ENCODE results near the gene PML.
"Not testable (repeated sequence)": the region's sequence is repeated elsewhere in the genome, so short reads cannot be mapped to it uniquely, and the experiment has no call there.

DNA sequence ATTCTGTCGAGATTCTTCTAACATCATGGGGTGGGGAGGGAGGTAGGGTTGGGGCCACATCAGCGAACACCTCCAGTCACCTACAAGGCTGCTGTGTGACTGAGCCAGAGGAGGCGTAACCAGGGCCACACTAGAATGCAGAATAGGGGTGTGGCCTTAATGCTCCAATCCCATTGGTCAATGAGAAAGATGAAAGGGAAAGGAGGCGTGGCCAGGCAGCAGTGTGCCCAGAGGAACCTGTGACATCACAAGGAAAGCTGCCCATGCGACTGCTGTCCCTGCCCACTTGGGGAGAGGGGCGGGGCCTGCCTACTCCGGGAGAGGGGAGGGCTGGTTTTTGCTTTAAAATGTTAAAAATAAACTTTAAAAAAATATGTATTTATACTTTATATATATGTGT is 87.9 kb downstream of the PML start, which contains the start of gene GOLGA6A:
- TF ChIP-seq, protein P1, sequence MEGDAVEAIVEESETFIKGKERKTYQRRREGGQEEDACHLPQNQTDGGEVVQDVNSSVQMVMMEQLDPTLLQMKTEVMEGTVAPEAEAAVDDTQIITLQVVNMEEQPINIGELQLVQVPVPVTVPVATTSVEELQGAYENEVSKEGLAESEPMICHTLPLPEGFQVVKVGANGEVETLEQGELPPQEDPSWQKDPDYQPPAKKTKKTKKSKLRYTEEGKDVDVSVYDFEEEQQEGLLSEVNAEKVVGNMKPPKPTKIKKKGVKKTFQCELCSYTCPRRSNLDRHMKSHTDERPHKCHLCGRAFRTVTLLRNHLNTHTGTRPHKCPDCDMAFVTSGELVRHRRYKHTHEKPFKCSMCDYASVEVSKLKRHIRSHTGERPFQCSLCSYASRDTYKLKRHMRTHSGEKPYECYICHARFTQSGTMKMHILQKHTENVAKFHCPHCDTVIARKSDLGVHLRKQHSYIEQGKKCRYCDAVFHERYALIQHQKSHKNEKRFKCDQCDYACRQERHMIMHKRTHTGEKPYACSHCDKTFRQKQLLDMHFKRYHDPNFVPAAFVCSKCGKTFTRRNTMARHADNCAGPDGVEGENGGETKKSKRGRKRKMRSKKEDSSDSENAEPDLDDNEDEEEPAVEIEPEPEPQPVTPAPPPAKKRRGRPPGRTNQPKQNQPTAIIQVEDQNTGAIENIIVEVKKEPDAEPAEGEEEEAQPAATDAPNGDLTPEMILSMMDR (tag by site-specific recombination; IDR thresholded peaks at IDR 0.05) = not testable (repeated sequence)
- TF ChIP-seq, protein P2, sequence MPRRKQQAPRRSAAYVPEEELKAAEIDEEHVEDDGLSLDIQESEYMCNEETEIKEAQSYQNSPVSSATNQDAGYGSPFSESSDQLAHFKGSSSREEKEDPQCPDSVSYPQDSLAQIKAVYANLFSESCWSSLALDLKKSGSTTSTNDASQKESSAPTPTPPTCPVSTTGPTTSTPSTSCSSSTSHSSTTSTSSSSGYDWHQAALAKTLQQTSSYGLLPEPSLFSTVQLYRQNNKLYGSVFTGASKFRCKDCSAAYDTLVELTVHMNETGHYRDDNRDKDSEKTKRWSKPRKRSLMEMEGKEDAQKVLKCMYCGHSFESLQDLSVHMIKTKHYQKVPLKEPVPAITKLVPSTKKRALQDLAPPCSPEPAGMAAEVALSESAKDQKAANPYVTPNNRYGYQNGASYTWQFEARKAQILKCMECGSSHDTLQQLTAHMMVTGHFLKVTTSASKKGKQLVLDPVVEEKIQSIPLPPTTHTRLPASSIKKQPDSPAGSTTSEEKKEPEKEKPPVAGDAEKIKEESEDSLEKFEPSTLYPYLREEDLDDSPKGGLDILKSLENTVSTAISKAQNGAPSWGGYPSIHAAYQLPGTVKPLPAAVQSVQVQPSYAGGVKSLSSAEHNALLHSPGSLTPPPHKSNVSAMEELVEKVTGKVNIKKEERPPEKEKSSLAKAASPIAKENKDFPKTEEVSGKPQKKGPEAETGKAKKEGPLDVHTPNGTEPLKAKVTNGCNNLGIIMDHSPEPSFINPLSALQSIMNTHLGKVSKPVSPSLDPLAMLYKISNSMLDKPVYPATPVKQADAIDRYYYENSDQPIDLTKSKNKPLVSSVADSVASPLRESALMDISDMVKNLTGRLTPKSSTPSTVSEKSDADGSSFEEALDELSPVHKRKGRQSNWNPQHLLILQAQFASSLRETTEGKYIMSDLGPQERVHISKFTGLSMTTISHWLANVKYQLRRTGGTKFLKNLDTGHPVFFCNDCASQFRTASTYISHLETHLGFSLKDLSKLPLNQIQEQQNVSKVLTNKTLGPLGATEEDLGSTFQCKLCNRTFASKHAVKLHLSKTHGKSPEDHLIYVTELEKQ (tag by site-specific recombination; IDR thresholded peaks at IDR 0.05; ENCODE audit: borderline replicate concordance) = not testable (repeated sequence)
- TF ChIP-seq ZBTB17 (tag by site-specific recombination; IDR thresholded peaks at IDR 0.05); SP3 (tag by site-specific recombination; IDR thresholded peaks at IDR 0.05); ZNF2 (tag by site-specific recombination; IDR thresholded peaks at IDR 0.05); HOXA7 (CRISPR knock-in tag; IDR thresholded peaks at IDR 0.05; ENCODE audit: borderline replicate concordance); ZNF768 (tag by site-specific recombination; IDR thresholded peaks at IDR 0.05); HOXC10 (CRISPR knock-in tag; IDR thresholded peaks at IDR 0.05); ZNF843 (tag by site-specific recombination; IDR thresholded peaks at IDR 0.05): not testable (repeated sequence)
- TF ChIP-seq, protein P3, sequence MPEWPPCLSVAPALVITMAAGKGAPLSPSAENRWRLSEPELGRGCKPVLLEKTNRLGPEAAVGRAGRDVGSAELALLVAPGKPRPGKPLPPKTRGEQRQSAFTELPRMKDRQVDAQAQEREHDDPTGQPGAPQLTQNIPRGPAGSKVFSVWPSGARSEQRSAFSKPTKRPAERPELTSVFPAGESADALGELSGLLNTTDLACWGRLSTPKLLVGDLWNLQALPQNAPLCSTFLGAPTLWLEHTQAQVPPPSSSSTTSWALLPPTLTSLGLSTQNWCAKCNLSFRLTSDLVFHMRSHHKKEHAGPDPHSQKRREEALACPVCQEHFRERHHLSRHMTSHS (tag by site-specific recombination; IDR thresholded peaks at IDR 0.05) = not testable (repeated sequence)
- TF ChIP-seq, protein P4, sequence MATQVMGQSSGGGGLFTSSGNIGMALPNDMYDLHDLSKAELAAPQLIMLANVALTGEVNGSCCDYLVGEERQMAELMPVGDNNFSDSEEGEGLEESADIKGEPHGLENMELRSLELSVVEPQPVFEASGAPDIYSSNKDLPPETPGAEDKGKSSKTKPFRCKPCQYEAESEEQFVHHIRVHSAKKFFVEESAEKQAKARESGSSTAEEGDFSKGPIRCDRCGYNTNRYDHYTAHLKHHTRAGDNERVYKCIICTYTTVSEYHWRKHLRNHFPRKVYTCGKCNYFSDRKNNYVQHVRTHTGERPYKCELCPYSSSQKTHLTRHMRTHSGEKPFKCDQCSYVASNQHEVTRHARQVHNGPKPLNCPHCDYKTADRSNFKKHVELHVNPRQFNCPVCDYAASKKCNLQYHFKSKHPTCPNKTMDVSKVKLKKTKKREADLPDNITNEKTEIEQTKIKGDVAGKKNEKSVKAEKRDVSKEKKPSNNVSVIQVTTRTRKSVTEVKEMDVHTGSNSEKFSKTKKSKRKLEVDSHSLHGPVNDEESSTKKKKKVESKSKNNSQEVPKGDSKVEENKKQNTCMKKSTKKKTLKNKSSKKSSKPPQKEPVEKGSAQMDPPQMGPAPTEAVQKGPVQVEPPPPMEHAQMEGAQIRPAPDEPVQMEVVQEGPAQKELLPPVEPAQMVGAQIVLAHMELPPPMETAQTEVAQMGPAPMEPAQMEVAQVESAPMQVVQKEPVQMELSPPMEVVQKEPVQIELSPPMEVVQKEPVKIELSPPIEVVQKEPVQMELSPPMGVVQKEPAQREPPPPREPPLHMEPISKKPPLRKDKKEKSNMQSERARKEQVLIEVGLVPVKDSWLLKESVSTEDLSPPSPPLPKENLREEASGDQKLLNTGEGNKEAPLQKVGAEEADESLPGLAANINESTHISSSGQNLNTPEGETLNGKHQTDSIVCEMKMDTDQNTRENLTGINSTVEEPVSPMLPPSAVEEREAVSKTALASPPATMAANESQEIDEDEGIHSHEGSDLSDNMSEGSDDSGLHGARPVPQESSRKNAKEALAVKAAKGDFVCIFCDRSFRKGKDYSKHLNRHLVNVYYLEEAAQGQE (tag by site-specific recombination; IDR thresholded peaks at IDR 0.05) = not testable (repeated sequence)
